Spleen (tissue), 11 donors: ENCODE results near the gene APOL6. TPM values are rescaled to one million over a fixed set of nuclear protein-coding genes. Genes with fewer than 3 reads are reported as not detected.

ENCODE experiments used
- DNase-seq: peaks from one replicate; pipeline ENCODE4 v3.0.0-alpha.2; 2020
- H3K27ac ChIP-seq, 8 donors: fragments of 200-600 bp; sonication (generic) in 7 of 8; 1 replicate in 4 of 8; 2 replicates in 4 of 8; pipeline versions ENCODE4 v1.5.0 to v1.8.0; 2016 to 2021; ENCODE audit warnings: inconsistent platforms in 4 of 8, mild to moderate bottlenecking in 4 of 8, moderate library complexity in 1 of 8
- H3K27me3 ChIP-seq, 7 donors: fragments of 200-600 bp; sonication (generic) in 6 of 7; replicated peaks in 1 of 7; 1 replicate in 4 of 7; 2 replicates in 3 of 7; pipeline versions ENCODE4 v1.5.0 to v1.8.0; 2016 to 2021; ENCODE audit warnings: inconsistent platforms in 3 of 7, mild to moderate bottlenecking in 1 of 7
- H3K36me3 ChIP-seq, 6 donors: fragments of 200-600 bp; sonication (generic) in 5 of 6; 1 replicate in 4 of 6; 2 replicates in 2 of 6; pipeline versions ENCODE4 v1.5.0 to v1.8.0; 2016 to 2021; ENCODE audit warnings: inconsistent platforms in 2 of 6
- H3K4me1 ChIP-seq, 6 donors: fragments of 200-600 bp; sonication (generic) in 5 of 6; 1 replicate in 3 of 6; 2 replicates in 3 of 6; pipeline versions ENCODE4 v1.5.0 to v1.8.0; 2016 to 2021; ENCODE audit warnings: inconsistent platforms in 3 of 6
- H3K4me3 ChIP-seq, 8 donors: fragments of 200-600 bp; sonication (generic) in 7 of 8; 1 replicate in 4 of 8; 2 replicates in 4 of 8; pipeline versions ENCODE4 v1.5.0 to v1.8.0; 2016 to 2021; ENCODE audit warnings: inconsistent platforms in 4 of 8, mild to moderate bottlenecking in 4 of 8, moderate library complexity in 2 of 8
- H3K9me3 ChIP-seq, 8 donors: fragments of 200-600 bp; sonication (generic) in 7 of 8; 1 replicate in 4 of 8; 2 replicates in 4 of 8; pipeline versions ENCODE4 v1.5.0 to v1.8.0; 2016 to 2021; ENCODE audit warnings: inconsistent platforms in 4 of 8
- CTCF ChIP-seq, 11 experiments: fragments of 200-600 bp in 7 of 11; fragments of 450-650 bp in 4 of 11; sonication (generic) in 4 of 11; IDR thresholded peaks in 8 of 11; conservative IDR thresholded peaks in 3 of 11; 1 replicate in 7 of 11; 2 replicates in 4 of 11; pipeline versions ENCODE4 v1.4.0 to v1.8.0; 2016 to 2021; ENCODE audit warnings: antibody characterized with exemption in 11 of 11, inconsistent platforms in 4 of 11, mild to moderate bottlenecking in 1 of 11
- POLR2A ChIP-seq, 3 donors: fragments of 450-650 bp; IDR thresholded peaks; one replicate each; pipeline ENCODE4 v1.5.1; 2017; ENCODE audit warnings: antibody characterized with exemption in 3 of 3, mild to moderate bottlenecking in 1 of 3
- POLR2AphosphoS5 ChIP-seq, 3 donors: sonication (generic); formaldehyde crosslinking; IDR thresholded peaks; one replicate each; pipeline ENCODE4 v1.5.1; 2017; ENCODE audit warnings: antibody characterized with exemption in 3 of 3
- WGBS, 5 donors: extraction: QIAGEN DNeasy Blood & Tissue Kit in 3 of 5; methylation state at CpG; one replicate each; pipeline versions ENCODE4 v1.1.5 to v1.1.7; 2013 to 2018; 5-methylcytosine and 5-hydroxymethylcytosine counted together
- intact Hi-C: fragments of 100-400 bp; cut with DNase I; formaldehyde crosslinking; loops from one replicate; pipeline ENCODE4 v1.15.0; 2023; ENCODE audit warnings: low total_unique reads
- polyA plus RNA-seq, 3 donors: library from polyadenylated mRNA; stranded (reverse); fragments of 200-250 nt; gene quantifications; one replicate each; pipeline ENCODE4 v1.2.1, GENCODE V29; 2013
- total RNA-seq, 7 donors: library from RNA; depleted of rRNA in 3 of 7; stranded (reverse); fragments of >200 nt in 3 of 7; fragmentation: NEBNext Ultra II Directional in 4 of 7; extraction: Animal tissue kit (Norgen Biotek cat#: 25700) in 4 of 7; gene quantifications; one replicate each; pipeline versions ENCODE4 v1.1.0 to v1.2.1, GENCODE V29; 2016 to 2021
- donor health status: healthy with polysubstance abuse.
- donor health status: DM: no; HTN: no; CAD: no; lungs with moderate emphysema.
- donor health status: DM: no; HTN: no; CAD: no.
- donor health status: Bipolar disorder and iron deficiency.
- donor health status: healthy.
- donor health status: DM: no; HTN: no; CAD: no.
- donor health status: DM: yes; HTN: yes; CAD: no.

Gene APOL6
- total and polyA plus RNA-seq, 10 donors = 4.4 to 48.1 (median 37.3) TPM

GRCh38 chr22:35711336-35711735 lies 63.1 kb downstream of the APOL6 start:
- no peak for DNase-seq
- peaks cover 0 to 13% (median 9%) of the 10 kb centered on the region in 8 donors for H3K9me3 ChIP-seq
- no peaks in the 10 kb centered on the region for H3K36me3 ChIP-seq
- H3K27ac ChIP-seq = no peak overlapping the region
- H3K4me3 ChIP-seq = no peak overlapping the region
- WGBS, 5 donors = 62 to 74% (median 67%) methylated on average over 4 of the region's 4 CpGs
- TF ChIP-seq POLR2A (IDR thresholded peaks at IDR 0.05) = no peak
- no peak for TF ChIP-seq CTCF (IDR thresholded peaks at IDR 0.05 in 8 of 11, conservative IDR thresholded peaks at IDR 0.05 in 3 of 11)
- TF ChIP-seq POLR2AphosphoS5 (IDR thresholded peaks at IDR 0.05) = no peak
- no peaks in the 10 kb centered on the region for H3K4me1 ChIP-seq
- intact Hi-C loops = no loop called here
- peaks cover 0 to 22% (median 0%) of the 10 kb centered on the region in 7 donors for H3K27me3 ChIP-seq

- H3K27me3 ChIP-seq = peaks cover 0 to 25% (median 0%) of the 10 kb centered on the region in 7 donors
Measured at GRCh38 chr22:35712672-35713071, 64.4 kb downstream of the APOL6 start.

GRCh38 chr22:35717572-35717971 lies 69.3 kb downstream of the APOL6 start, which contains the start of gene APOL5:
Gene APOL5, plus strand, starts transcription at chr22:35717872. Its CDS starts 0 bp downstream, at chr22:35717872.
- no peak for DNase-seq
- H3K27me3 ChIP-seq = peaks cover 0 to 16% (median 0%) of the 10 kb centered on the region in 7 donors
- intact Hi-C loops = no loop called here
- no peak within 1 kb of the TSS for H3K4me3 ChIP-seq
- no peaks in the 10 kb centered on the region for H3K4me1 ChIP-seq
- TF ChIP-seq POLR2AphosphoS5 (IDR thresholded peaks at IDR 0.05) (no peak), CTCF (IDR thresholded peaks at IDR 0.05 in 8 of 11, conservative IDR thresholded peaks at IDR 0.05 in 3 of 11) (no peak), POLR2A (IDR thresholded peaks at IDR 0.05) (no peak)
- WGBS, 5 donors = 73 to 88% (median 81%) methylated on average over 3 of the region's 3 CpGs
- H3K9me3 ChIP-seq = peaks cover 0 to 18% (median 9%) of the 10 kb centered on the region in 8 donors
- H3K36me3 ChIP-seq = no peaks in the 10 kb centered on the region
- no peak within 1 kb of the TSS for H3K27ac ChIP-seq

More at GRCh38 chr22:35712672-35713071, 64.4 kb downstream of the APOL6 start:
- TF ChIP-seq POLR2AphosphoS5 (IDR thresholded peaks at IDR 0.05) (no peak), POLR2A (IDR thresholded peaks at IDR 0.05) (no peak), CTCF (IDR thresholded peaks at IDR 0.05 in 8 of 11, conservative IDR thresholded peaks at IDR 0.05 in 3 of 11) (no peak)
- Histone ChIP-seq H3K4me1 (no peaks in the 10 kb centered on the region), H3K9me3 (peaks cover 0 to 13% (median 9%) of the 10 kb centered on the region in 8 donors), H3K36me3 (no peaks in the 10 kb centered on the region), H3K27ac (no peak overlapping the region), H3K4me3 (no peak overlapping the region)
- intact Hi-C loops = no loop called here
- no peak for DNase-seq
- WGBS, 5 donors = 82 to 96% (median 91%) methylated on average over 2 of the region's 2 CpGs

Other genes starting within 250 kb of the APOL6 start
- gene MCM5, start 248.3 kb upstream of the APOL6 start, total RNA-seq = 10 to 100 TPM; 51.8 to 96.3 (median 64.8) TPM
- 10 to 100 TPM; 45.2 to 57.3 (median 49.0) TPM for gene MCM5, start 248.3 kb upstream of the APOL6 start, polyA plus RNA-seq
- gene RASD2, start 107.6 kb upstream of the APOL6 start, total RNA-seq = under 1 TPM in 4 of 7 donors, not detected in 3; 0.14 to 0.44 (median 0.22) TPM
- under 1 TPM; 0.04 to 0.24 (median 0.13) TPM for gene RASD2, start 107.6 kb upstream of the APOL6 start, polyA plus RNA-seq
- under 1 TPM in 1 of 7 donors, not detected in 6; 0.64 TPM for gene MB, start 31.1 kb upstream of the APOL6 start, total RNA-seq
- 1 to 10 TPM in 2 of 3 donors, under 1 TPM in 1; 0.93 to 5.0 (median 1.2) TPM for gene MB, start 31.1 kb upstream of the APOL6 start, polyA plus RNA-seq
- gene APOL5, start 69.4 kb downstream of the APOL6 start, total RNA-seq = not detected
- not detected for gene APOL5, start 69.4 kb downstream of the APOL6 start, polyA plus RNA-seq